Fibroblast of the aortic adventitia (primary cell): Measurements from ENCODE around the gene HCAR1. TPM values are rescaled to one million over a fixed set of nuclear protein-coding genes. Genes with fewer than 3 reads are reported as not detected.

Experiments used
- DNase-seq: peaks from one replicate; pipeline ENCODE4 v3.0.0-alpha.2; 2010; ENCODE audit warnings: low read depth
- H3K4me3 ChIP-seq: 2 replicates; pipeline ENCODE4 v1.5.1; 2011; ENCODE audit warnings: low read depth, mild to moderate bottlenecking, control low read depth, low read length, moderate library complexity
- total RNA-seq: library from RNA; depleted of rRNA; stranded (reverse); fragments of >200 nt; gene quantifications from 2 replicates; pipeline ENCODE4 v1.2.3, GENCODE V29; 2012; ENCODE audit warnings: low replicate concordance
- TF ChIP-seq, protein P1 (sequence below): IDR thresholded peaks from 2 replicates; pipeline ENCODE4 v1.5.1; 2011; ENCODE audit warnings: mild to moderate bottlenecking, low read length, control low read depth, inconsistent platforms; ENCODE audit not compliant: insufficient read depth

HCAR1 gene
- total RNA-seq, 1 donor = 1.5 TPM

GRCh38 chr12:122732170-122732569 lies 1.5 kb upstream of the HCAR1 start:
- TF ChIP-seq, protein P1, sequence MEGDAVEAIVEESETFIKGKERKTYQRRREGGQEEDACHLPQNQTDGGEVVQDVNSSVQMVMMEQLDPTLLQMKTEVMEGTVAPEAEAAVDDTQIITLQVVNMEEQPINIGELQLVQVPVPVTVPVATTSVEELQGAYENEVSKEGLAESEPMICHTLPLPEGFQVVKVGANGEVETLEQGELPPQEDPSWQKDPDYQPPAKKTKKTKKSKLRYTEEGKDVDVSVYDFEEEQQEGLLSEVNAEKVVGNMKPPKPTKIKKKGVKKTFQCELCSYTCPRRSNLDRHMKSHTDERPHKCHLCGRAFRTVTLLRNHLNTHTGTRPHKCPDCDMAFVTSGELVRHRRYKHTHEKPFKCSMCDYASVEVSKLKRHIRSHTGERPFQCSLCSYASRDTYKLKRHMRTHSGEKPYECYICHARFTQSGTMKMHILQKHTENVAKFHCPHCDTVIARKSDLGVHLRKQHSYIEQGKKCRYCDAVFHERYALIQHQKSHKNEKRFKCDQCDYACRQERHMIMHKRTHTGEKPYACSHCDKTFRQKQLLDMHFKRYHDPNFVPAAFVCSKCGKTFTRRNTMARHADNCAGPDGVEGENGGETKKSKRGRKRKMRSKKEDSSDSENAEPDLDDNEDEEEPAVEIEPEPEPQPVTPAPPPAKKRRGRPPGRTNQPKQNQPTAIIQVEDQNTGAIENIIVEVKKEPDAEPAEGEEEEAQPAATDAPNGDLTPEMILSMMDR = no peak
- no peak overlapping the region for H3K4me3 ChIP-seq
- no peak for DNase-seq

- DNase-seq = no peak
- TF ChIP-seq, protein P1 = no peak
- H3K4me3 ChIP-seq = no peak overlapping the region
These were observed 945 bp downstream of the HCAR1 start for GRCh38 chr12:122729583-122730214.

DNA sequence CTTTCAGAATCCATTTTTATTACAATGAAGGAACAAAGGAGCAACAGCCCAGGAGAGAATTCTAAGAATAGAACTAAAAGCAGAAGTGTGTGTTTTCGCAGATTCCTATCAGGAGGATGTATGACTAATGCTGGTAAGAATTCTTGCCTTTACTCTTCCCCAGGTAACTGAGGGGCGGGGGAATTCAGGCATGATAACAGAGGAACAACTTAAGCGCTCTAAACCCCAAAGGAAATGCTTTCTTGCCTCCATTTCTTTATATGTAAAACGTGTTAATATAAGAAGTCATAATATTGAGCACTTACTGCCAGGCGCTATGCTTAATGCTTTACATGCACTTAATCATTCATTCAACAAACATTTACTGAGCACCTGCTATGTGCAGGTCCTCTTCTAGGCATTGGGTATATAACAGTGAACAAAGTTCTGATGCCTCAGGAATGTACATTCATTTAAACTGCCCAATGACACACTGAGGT lies 4.5 kb downstream of the HCAR1 start:
- DNase-seq = no peak
- TF ChIP-seq, protein P1 = no peak

DNA sequence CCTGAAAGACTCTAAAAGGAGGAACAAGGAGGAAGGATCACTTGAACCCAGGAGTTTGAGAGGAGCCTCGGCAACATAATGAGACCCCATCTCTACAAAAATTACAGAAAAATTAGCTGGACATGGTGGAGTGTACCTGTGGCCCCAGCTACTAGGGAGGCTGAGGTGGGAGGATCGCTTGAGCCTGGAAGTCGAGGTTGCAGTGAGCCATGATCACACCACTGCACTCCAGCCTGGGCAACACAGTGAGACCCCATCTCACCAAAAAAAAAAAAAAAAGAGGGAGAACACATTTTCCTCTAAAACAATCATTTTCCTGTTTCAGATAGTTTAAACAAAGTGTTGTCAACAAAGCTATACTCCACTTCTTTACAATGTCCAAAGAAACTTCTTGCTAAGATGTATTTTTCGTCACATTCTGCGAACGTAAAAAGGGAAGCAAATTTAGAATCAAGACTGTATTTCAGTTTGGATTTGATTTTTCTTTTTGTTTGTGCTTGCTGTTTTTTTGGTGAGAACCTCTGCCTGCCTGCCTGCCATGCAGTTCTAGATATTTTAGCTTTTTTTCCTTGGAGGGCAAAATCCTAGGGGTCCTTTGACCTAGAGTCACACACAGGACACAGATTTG lies 5.1 kb downstream of the HCAR1 start:
- no peak for DNase-seq
- H3K4me3 ChIP-seq = no peak overlapping the region
- TF ChIP-seq, protein P1 = no peak

More for the DNA sequence above, 4.5 kb downstream of the HCAR1 start:
- no peak overlapping the region for H3K4me3 ChIP-seq

DNA sequence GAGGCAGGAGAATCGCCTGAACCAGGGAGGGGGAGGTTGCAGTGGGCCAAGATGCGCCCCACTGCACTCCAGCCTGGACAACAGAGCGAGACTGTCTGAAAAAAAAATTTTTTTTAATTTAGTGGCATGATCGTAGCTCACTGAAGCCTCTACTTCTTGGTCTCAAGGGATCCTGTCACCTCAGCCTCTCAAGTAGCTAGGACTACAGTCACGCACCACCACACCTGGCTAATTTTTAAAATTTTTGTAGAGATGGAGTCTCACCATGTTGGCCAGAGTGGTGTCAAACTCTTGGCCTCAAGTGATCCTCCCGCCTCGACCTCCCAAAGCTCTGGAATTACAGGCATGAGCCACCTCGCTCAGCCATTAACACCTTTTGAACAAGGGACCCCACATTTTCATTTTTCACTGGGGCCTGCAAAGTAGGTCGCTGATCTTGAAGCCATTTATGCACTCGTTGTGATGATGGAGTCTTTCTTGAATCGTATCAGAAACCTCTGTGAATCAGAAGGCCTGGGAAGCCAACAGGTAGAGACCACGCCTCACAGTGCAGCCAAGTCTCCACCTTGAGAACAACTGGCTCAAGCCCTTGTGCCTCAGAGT lies 5.9 kb downstream of the HCAR1 start:
- DNase-seq = no peak
- no peak overlapping the region for H3K4me3 ChIP-seq
- TF ChIP-seq, protein P1 = no peak

- DNase-seq = no peak
- H3K4me3 ChIP-seq = no peak overlapping the region
- TF ChIP-seq, protein P1 = no peak
These were observed 8.3 kb downstream of the HCAR1 start for GRCh38 chr12:122722387-122722786.
